PC-9 (cell line): ENCODE data around the gene MDN1.

Experiments used
- CTCF ChIP-seq: fragments of 200-600 bp; sonication (generic); conservative IDR thresholded peaks from 2 replicates; pipeline ENCODE4 v1.6.1; 2017; ENCODE audit warnings: mixed run types, antibody characterized with exemption, mild to moderate bottlenecking, moderate library complexity
- EZH2 ChIP-seq: fragments of 200-600 bp; sonication (generic); IDR thresholded peaks from 2 replicates; pipeline ENCODE4 v1.8.0; 2017; ENCODE audit warnings: antibody characterized with exemption, low read depth

DNA sequence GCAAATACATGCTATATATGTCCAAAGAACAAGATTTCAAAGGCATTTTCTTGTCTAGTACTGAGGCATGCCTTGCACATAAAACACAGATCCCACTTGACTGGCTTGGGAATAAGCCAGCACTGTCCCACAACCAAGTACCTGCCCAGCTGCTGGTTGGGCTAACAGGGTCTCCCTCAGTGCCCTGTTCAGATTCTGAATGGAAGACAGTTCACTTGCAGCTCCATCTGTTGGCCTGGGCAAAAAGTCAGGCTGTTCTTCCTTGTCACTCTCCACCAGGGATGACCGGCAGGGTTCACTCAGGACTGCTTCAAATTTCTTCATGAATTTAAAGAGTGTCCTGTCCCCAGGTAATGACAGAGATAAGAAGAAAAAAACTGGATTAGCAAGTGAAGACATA is 136.6 kb downstream of the MDN1 start:
- TF ChIP-seq CTCF: no peak
- no peak for TF ChIP-seq EZH2
